Colonic mucosa (tissue), 4 donors: Measurements from ENCODE around the gene MPND. TPM values are rescaled to one million over a fixed set of nuclear protein-coding genes. Genes with fewer than 3 reads are reported as not detected.

ENCODE experiments used
- DNase-seq: peaks from one replicate; pipeline ENCODE4 v3.0.0-alpha.2; 2020
- H3K27ac ChIP-seq: fragments of 200-600 bp; one replicate; pipeline ENCODE4 v1.8.0; 2021
- H3K27me3 ChIP-seq: fragments of 200-600 bp; one replicate; pipeline ENCODE4 v1.8.0; 2021
- H3K36me3 ChIP-seq: fragments of 200-600 bp; one replicate; pipeline ENCODE4 v1.8.0; 2021
- H3K4me1 ChIP-seq: fragments of 200-600 bp; one replicate; pipeline ENCODE4 v1.8.0; 2021; ENCODE audit warnings: mild to moderate bottlenecking
- H3K4me3 ChIP-seq: fragments of 200-600 bp; one replicate; pipeline ENCODE4 v1.8.0; 2021
- H3K9ac ChIP-seq, 2 donors: one replicate each; pipeline ENCODE4 v1.7.0; 2013; ENCODE audit warnings: control low read depth in 2 of 2, low read depth in 2 of 2, low read length in 2 of 2
- H3K9me3 ChIP-seq: fragments of 200-600 bp; one replicate; pipeline ENCODE4 v1.8.0; 2021
- CTCF ChIP-seq: fragments of 200-600 bp; IDR thresholded peaks from one replicate; pipeline ENCODE4 v1.8.0; 2022; ENCODE audit warnings: antibody characterized with exemption, mild to moderate bottlenecking
- intact Hi-C: fragments of 100-400 bp; cut with DNase I; formaldehyde crosslinking; loops from one replicate; pipeline ENCODE4 v1.14.1; 2022
- total RNA-seq, 2 donors: library from RNA; stranded (reverse); fragmentation: NEBNext Ultra II Directional in 1 of 2; extraction: Animal tissue kit (Norgen Biotek cat#: 25700) in 1 of 2; gene quantifications; one replicate each; pipeline ENCODE4 v1.2.1, GENCODE V29; 2021
- donor health status: healthy.
- donor health status: DM: no; HTN: no; CAD: no.
- donor health status: DM: no; HTN: no; CAD: no.

The MPND gene
- total RNA-seq, 2 donors from 2014 or later: 38.0 to 63.2 TPM

- H3K36me3 ChIP-seq: no peaks in the 10 kb centered on the region
- DNase-seq: no peak
- H3K4me1 ChIP-seq: no peaks in the 10 kb centered on the region
- H3K27ac ChIP-seq: no peak overlapping the region
- TF ChIP-seq CTCF: no peak
- no peaks in the 10 kb centered on the region for H3K9me3 ChIP-seq
- intact Hi-C loops: loop anchor here (10.0 kb wide), 1 partner anchor 45 kb away; the partner anchor contains the start of gene UBXN6
- no peaks in the 10 kb centered on the region for H3K27me3 ChIP-seq
- H3K4me3 ChIP-seq: no peak overlapping the region
- no peak overlapping the region for H3K9ac ChIP-seq
Observed at GRCh38 chr19:4409123-4409933, 66.0 kb downstream of the MPND start.

Other genes starting within 250 kb of the MPND start
- gene MAP2K2, start 219.4 kb upstream of the MPND start, total RNA-seq: 100 to 1,000 TPM; 211 to 260 TPM
- 1 to 10 TPM; 1.1 to 9.9 TPM for gene CREB3L3, start 189.9 kb upstream of the MPND start, total RNA-seq
- 100 to 1,000 TPM in 1 of 2 donors, 10 to 100 TPM in 1; 83.9 to 120 TPM for gene SIRT6, start 161.0 kb upstream of the MPND start, total RNA-seq
- gene ANKRD24, start 160.9 kb upstream of the MPND start, total RNA-seq: 1 to 10 TPM in 1 of 2 donors, under 1 TPM in 1; 0.35 to 1.8 TPM
- gene EBI3, start 114.0 kb upstream of the MPND start, total RNA-seq: 1 to 10 TPM in 1 of 2 donors, under 1 TPM in 1; 0.56 to 1.6 TPM
- 10 to 100 TPM; 15.8 to 25.8 TPM for gene YJU2, start 96.5 kb upstream of the MPND start, total RNA-seq
- gene SHD, start 64.3 kb upstream of the MPND start, total RNA-seq: 10 to 100 TPM; 16.8 to 19.3 TPM
- gene TMIGD2, start 41.2 kb upstream of the MPND start, total RNA-seq: under 1 TPM in 1 of 2 donors, not detected in 1; 0.74 TPM
- gene FSD1, start 39.0 kb upstream of the MPND start, total RNA-seq: 1 to 10 TPM in 1 of 2 donors, under 1 TPM in 1; 0.98 to 2.4 TPM
- gene STAP2, start 4.7 kb upstream of the MPND start, total RNA-seq: 100 to 1,000 TPM; 197 to 218 TPM
- gene SH3GL1, start 57.0 kb downstream of the MPND start, total RNA-seq: 10 to 100 TPM; 54.0 to 66.6 TPM
- 10 to 100 TPM; 15.6 to 53.2 TPM for gene CHAF1A, start 59.1 kb downstream of the MPND start, total RNA-seq
- 10 to 100 TPM; 84.9 to 96.7 TPM for gene UBXN6, start 114.2 kb downstream of the MPND start, total RNA-seq
- 10 to 100 TPM; 32.7 to 55.0 TPM for gene HDGFL2, start 128.7 kb downstream of the MPND start, total RNA-seq
- gene PLIN4, start 174.9 kb downstream of the MPND start, total RNA-seq: 1 to 10 TPM in 1 of 2 donors, under 1 TPM in 1; 0.47 to 6.3 TPM
- 1 to 10 TPM; 2.0 to 3.5 TPM for gene PLIN5, start 191.7 kb downstream of the MPND start, total RNA-seq
- 10 to 100 TPM; 24.4 to 26.0 TPM for gene LRG1, start 196.5 kb downstream of the MPND start, total RNA-seq
- 1 to 10 TPM; 1.3 to 5.6 TPM for gene SEMA6B, start 216.1 kb downstream of the MPND start, total RNA-seq